Measurements from ENCODE around the gene ATPAF1.

Gene ATPAF1

GRCh38 chr1:46615735-46616134, 52.4 kb downstream of the ATPAF1 start:
- peak overlapping the region; percentile 81 for H3K4me3 ChIP-seq (ENCODE audit: low read depth, low read length)
- TF ChIP-seq, protein P1, sequence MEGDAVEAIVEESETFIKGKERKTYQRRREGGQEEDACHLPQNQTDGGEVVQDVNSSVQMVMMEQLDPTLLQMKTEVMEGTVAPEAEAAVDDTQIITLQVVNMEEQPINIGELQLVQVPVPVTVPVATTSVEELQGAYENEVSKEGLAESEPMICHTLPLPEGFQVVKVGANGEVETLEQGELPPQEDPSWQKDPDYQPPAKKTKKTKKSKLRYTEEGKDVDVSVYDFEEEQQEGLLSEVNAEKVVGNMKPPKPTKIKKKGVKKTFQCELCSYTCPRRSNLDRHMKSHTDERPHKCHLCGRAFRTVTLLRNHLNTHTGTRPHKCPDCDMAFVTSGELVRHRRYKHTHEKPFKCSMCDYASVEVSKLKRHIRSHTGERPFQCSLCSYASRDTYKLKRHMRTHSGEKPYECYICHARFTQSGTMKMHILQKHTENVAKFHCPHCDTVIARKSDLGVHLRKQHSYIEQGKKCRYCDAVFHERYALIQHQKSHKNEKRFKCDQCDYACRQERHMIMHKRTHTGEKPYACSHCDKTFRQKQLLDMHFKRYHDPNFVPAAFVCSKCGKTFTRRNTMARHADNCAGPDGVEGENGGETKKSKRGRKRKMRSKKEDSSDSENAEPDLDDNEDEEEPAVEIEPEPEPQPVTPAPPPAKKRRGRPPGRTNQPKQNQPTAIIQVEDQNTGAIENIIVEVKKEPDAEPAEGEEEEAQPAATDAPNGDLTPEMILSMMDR (IDR thresholded peaks at IDR 0.05; ENCODE audit: borderline replicate concordance, insufficient read depth, low read depth, low read length): no peak

DNA sequence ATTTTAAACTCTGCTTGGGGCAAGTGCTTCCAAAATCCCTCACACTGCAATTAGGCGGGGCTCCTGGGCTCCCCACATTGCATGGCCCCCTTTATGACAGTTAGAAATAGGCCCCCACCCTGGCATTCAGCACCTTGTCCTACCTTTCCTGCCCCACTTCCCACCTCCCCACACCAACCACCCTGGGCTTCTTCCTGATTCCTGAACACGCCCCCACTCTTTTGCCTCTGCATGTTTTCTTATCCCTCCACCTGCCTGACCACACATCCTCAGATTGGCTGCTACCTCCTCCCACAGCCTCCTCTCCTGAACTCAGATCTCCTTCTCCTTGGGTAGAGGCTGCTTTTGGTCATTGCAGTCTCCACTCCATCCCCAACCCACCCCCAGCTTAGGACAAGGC, 53.1 kb downstream of the ATPAF1 start:
- TF ChIP-seq, protein P1 (IDR thresholded peaks at IDR 0.05; ENCODE audit: borderline replicate concordance, insufficient read depth, low read depth, low read length): no peak
- peak overlapping the region; percentile 81 for H3K4me3 ChIP-seq (ENCODE audit: low read depth, low read length)

DNA sequence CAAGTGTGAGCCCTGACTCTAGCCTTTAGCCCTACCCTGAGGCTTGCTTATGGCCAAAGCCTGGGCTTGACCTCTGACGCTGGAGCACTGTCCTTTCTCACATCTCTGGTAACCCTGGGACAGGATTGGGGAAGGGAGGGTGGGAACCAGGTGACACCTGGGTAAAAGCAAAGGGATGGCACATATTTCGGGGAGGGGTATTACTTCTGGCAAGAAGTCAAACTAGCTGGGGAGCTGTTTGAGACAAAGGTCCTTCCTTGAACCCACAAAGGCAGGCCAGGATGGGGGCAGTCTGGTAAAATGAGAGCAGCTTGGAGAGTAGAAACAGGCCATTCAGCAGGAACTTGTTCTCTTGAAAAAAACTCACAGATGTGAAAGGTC, 53.6 kb downstream of the ATPAF1 start:
- TF ChIP-seq, protein P1 (IDR thresholded peaks at IDR 0.05; ENCODE audit: borderline replicate concordance, insufficient read depth, low read depth, low read length): no peak
- no peak overlapping the region for H3K4me3 ChIP-seq (ENCODE audit: low read depth, low read length)

GRCh38 chr1:46613661-46614603, 54.2 kb downstream of the ATPAF1 start:
- TF ChIP-seq, protein P1 (IDR thresholded peaks at IDR 0.05; ENCODE audit: borderline replicate concordance, insufficient read depth, low read depth, low read length): no peak
- no peak overlapping the region for H3K4me3 ChIP-seq (ENCODE audit: low read depth, low read length)

DNA sequence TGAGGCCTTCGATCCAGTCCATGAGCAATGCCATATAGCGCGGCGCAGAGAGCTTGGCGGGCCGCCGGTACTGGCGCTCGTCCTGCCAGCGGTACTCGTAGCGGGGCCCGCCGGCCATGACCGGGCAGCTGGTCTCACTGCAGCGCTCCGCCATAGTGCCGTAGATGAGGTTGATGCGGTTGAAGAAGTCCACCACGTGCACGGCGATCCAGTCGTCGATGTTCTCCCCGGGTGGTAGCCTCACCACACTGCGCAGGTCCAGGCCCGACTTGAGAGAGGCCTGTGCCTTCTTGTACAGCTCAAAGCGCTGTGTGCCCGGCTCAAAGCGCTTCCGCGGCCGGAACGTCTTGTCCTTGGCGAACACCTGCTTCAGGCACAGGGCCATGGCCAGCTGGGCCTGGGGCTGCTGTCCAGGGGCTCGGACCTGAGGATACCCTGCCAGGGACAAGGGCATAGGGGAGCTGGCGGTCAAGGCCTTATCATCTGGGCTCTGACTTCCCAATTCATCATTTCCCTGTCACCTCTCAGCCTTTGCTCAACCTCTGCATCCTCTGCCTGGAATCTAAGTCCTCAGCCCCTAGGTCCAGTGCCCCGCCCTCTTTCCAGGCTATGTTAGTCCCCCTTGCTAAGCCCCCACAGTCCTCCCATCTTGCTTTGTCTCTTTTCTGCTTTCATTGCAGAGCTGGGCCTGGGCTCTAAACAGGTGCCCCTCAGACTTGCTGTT, 55.1 kb downstream of the ATPAF1 start:
- no peak overlapping the region for H3K4me3 ChIP-seq (ENCODE audit: low read depth, low read length)
- TF ChIP-seq, protein P1 (IDR thresholded peaks at IDR 0.05; ENCODE audit: borderline replicate concordance, insufficient read depth, low read depth, low read length): no peak

GRCh38 chr1:46611691-46612221, 56.4 kb downstream of the ATPAF1 start:
- TF ChIP-seq, protein P1 (IDR thresholded peaks at IDR 0.05; ENCODE audit: borderline replicate concordance, insufficient read depth, low read depth, low read length): no peak

More at GRCh38 chr1:46611691-46612221, 56.4 kb downstream of the ATPAF1 start:
- no peak overlapping the region for H3K4me3 ChIP-seq (ENCODE audit: low read depth, low read length)

Data from GM12875 (cell line).